CD4-positive, alpha-beta T cell treated with Interleukin-2 at 100 ng/mL for 4 hours (primary cell): Measurements from ENCODE around the gene COL4A4.
"Not testable (repeated sequence)": the region's sequence is repeated elsewhere in the genome, so short reads cannot be mapped to it uniquely, and the experiment has no call there.

Experiments
- DNase-seq: peaks from one replicate; pipeline ENCODE4 v3.0.0-alpha.2; 2020; ENCODE audit warnings: low spot score

Gene COL4A4

DNA sequence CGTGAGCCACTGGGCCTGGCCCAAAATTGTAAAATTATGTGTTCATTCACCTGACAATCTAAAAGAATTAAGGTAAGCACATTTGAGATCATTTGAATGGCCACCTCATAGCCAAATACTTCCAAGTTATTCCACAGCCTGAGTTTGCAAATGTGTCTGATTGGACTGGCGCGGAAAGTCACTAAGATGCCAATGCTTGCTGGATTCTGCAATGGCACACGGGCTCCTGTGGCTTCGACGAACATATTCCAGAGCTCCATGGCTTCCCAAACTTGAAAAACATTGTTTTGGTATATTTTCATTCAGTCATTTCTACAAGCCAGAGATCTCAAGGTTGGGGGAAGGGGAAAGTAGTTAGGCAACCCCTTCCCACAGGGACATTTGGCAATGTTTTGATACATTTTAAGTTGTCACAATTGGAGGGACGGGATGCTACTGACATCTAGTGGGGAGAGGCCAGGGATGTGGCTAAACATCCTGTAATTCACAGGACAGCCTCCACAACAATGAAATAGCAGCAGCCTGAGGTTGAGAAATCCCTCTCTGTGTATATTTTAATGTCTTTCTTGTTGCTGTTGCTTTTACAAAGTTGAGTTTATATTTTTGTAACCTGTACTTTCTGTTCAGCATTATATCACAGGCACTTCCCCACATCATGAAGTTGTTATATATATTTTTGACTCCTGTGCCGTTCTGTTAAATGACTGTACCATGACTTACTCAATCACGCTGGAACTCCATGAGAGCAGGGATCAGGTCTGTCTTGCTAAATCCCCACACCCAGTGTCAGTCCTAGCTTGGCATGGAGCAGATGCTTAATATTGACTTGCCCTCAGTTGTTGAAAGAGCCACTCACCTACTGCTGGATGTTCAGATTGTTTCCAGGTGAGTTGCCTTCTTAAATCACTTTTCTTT is 56.9 kb downstream of the COL4A4 start:
- DNase-seq: peak; percentile 30

DNA sequence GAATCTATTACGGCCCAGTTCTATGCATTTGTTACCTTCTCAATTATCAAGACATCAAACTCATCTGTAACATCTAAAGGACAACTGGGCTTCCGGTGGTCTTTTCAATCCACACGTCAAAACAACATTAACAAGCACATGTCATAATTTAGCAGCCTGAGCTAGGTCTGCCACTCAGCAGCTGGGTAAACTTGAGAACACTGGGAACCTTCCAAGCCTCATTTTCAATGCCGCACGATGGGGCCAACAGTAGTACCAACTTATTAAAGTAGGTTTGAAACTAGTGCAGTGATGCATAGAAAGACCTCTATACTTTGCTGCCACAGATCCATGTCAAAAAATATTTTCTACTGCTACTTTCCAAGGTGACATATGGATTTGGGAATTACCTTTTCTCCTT is 60.4 kb downstream of the COL4A4 start:
- DNase-seq: no peak

DNA sequence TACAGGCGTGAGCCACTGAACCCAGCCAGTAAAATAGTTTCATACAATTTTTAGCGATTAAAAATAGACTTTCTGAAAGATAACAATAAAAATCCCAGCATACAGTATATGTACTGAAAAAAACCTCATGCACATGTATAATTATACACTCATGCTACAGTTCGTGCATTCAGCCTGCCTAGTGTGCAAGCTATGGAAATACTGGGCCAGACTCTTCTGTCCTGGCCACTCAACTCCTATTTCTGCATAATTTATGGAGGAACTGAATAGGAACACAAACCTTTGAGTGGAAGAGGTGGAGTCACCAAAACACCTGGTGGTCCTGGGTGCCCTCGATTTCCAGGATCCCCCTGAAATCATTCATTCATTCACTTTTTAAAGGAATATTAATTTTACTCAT is 64.7 kb downstream of the COL4A4 start:
- DNase-seq: no peak

DNA sequence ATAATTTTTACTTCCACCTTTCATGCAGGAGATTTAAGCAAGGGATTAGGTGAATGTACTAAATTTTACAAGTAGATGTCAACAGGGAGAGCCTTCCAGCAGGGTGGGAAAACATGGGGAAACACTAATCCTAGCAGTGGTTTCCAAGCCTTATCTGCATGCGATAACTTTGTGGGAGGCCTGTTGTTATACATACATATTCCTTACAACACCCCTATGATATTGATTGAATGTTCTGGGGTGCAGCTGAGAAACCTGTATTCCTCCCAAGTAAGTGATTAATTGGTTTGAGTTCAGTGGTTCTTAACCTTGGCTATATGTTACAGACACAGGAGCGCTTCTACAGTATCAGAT is 65.9 kb downstream of the COL4A4 start:
- no peak for DNase-seq

DNA sequence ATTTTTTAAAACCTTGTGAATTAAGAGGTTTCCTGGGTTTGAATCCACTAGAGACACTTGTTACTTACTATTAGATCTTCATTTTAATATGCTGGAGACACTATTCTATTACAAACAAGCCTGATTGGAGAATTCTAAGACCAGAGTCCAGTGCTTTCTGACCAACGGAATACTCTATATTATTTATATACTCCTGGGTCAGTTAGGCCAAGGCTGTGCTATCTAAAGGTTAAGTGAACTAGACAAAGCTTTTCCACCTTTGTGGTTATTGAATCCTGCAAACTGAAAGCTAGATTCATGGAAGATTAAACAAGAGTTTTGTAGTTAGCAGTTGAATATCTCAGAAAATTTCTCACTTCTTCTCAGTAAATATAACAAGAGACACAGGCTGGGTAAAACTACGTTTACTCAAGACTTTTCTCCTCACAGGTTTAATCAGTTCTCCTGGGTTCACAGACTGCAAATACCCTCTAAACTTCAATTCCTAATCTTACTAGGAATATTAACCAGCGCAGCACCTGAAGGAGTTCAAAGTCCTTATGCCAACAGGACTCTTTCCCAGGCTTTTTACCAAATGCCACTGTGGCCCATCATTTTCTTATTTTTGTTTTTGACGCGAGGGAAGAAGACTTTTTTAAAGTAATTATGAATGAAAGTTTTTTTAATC is 66.4 kb downstream of the COL4A4 start:
- DNase-seq: no peak

DNA sequence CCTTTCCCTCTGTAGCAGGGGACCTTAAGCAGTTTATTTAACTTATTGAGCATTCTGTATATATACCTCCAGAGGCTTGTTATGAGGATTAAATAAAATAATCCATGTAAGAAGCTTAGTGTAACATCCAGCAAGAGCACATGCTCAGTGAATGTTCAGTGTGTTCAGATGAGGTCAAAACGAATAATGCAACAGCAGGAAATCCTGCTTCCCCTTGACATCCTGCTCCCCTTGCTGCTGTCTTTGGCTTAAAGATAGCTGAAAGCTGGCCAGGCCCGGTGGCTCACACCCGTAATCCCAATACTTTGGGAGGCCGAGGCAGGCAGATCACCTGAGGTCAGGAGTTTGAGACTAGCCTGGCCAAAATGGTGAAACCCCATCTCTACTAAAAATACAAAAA is 68.7 kb downstream of the COL4A4 start:
- DNase-seq: no peak

DNA sequence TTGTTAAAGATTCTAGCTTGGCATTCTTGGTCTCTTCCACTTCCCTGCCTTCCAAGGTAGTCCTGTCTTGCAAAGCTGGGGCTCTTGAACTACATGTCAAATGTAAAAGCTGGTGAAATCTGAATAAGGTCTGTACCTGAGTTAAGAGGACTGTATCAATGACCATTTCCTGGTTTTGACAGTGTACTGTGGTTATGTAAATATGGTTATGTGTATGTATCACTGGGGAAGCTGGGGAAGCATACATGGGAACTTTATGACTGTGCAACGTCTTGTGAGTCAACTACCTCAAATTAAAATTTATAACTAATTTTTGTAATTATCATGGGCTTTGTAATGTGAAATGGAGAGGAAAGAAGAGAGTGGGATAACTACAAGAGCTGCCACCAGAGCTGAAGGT is 81.7 kb downstream of the COL4A4 start:
- DNase-seq: no peak

DNA sequence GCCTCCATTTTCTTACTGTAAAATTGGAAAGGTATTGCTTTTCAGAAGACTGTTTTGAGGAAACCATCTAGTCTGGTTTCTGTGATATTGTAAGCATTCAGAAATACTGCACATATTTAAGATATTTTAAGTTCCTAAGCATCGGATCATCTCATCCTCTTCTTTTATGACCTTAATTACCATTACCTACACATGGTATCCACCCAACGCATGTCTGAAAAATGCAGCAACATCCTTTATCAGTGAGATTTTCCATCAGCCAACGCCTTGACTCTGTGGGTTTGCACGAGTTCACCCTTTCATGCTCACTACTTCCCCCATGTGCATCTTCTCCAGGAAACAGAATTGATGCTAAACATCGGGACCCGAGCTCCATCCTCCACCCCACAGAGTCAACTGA is 84.3 kb downstream of the COL4A4 start:
- DNase-seq: no peak

DNA sequence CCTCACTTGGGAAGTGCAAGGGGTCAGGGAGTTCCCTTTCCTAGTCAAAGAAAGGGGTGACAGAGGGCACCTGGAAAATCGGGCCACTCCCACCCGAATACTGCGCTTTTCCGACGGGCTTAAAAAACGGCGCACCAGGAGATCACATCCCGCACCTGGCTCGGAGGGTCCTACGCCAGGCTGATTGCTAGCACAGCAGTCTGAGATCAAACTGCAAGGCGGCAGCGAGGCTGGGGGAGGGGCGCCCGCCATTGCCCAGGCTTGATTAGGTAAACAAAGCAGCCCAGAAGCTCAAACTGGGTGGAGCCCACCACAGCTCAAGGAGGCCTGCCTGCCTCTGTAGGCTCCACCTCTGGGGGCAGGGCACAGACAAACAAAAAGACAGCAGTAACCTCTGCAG is 98.9 kb downstream of the COL4A4 start:
- not testable (repeated sequence) for DNase-seq

DNA sequence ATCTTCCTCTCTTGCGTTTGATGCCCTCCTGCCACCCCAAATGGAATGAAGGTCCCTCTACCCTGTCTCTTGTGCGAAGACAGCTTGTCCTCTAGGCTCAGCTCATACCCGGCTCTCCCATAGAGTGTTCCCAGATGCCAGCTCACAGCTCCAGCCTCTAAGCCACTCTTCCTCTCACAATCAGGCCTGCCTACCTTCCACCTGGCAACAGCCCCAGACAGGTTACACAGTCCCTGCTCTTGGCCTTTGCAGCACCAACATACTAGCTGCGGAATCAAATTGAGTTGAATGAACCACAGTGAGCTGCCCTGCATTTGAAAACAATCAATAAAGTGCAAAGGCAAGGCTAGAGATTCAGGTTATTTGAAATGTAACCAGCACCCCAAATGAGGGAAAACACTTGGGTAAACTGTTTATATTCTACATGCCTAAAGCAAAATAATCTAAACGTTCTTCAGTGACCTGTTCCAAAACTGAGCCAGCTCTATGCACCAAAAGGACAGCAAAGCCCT is 105.1 kb downstream of the COL4A4 start:
- DNase-seq: no peak

DNA sequence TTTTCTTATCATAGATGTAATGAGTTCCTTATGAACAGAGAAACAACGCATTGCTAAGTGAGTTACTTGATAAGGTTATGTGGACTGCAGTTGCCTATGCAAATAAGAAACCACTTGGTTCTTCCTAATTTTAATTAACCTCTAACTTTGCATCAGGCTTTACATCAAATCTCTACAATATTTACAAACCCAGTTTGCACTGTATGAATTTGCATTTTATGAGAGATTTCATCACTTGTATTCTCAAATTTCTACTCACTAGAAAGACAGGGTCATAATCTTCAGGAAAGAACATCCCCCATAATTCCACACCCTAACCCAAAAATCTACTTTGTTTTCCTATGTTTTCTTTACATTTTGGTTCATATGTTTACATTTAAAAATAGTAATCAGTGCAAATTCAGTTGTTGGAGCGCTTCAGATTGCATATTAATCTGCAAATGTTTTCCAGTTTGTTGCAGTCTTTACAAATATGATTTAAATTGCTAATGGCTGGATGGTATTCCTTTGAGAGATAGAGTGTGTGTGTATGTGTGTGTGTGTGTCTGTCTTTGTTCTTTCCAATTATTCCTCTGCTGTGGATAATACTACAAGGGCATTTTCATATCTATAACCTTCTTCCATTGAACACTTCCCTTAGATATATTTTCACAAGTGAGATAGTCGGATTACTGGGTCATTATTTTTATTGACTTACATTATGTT is 106.1 kb downstream of the COL4A4 start:
- no peak for DNase-seq

DNA sequence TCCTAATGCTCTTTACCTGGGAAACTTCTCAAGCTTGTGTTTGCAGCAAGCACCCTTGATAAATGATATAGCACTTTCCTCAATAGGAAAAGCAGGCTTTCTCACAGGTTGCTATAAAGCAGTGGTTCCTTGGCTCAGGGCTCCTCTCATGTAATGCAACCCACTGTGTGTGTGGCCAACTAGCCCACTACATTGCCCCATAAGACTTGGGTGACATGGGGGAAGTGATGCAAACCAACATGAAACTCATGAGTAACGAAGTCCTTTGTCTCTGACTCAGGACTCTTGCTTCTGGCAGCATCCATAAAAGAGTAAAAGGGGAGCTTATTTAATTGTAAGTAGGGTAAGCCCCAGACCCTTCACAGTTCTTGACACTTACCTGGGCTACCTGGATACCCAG is 106.9 kb downstream of the COL4A4 start:
- no peak for DNase-seq

DNA sequence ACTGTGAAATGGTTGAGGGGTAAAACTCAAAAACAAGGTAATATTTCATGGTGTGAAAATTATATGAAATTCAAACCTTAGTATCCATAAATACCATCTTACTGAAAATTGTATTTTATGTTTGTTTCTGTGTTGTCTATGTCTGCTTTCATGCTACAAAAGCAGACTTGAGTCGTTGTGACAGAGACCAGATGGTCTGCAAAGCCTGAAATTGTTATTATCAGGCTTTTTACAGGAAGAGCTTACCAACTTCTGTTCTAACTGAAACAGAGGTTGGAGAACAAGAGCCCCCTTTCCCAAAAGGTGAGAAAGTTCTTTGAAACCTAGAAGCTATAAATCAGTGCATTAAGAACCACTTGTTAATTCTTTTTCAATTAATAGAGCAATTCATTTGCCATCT is 110.0 kb downstream of the COL4A4 start:
- DNase-seq: no peak

DNA sequence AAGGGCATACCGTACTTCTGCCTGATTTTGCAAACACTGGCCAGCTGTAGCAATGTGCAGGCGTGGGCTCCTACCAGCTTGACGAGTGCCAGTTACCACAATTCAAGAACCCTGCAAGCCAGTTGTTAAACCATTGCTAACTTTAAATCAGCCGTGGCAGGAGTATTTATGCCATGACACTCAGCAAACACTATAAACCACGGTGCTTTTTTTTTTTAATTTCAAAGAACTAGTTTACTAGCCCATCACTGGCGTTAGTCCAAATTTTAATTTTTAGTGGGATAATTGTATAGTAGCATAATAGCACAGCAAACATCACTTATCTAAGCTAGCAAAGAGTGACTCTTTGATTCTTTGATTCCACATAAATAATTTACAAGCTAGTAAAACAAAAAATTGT is 111.1 kb downstream of the COL4A4 start:
- DNase-seq: no peak

DNA sequence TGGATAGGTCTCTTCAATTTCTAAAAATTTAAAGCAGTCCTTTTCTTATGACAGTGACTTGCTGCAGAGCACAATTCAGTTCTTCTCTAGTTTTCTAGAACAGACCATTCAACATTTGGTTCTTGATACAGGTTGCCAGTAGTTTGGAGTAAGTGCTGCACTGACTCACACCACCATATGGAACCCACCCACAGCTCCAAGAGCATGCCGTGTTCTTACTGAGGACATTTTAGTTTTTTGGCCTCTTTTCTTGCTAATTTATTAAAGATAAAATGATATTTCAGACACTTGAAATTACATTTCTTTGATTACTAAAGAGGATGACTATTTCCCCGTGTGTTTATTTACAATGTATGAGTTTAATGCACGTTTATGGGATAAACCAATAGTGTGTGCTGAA is 120.0 kb downstream of the COL4A4 start:
- DNase-seq: no peak

DNA sequence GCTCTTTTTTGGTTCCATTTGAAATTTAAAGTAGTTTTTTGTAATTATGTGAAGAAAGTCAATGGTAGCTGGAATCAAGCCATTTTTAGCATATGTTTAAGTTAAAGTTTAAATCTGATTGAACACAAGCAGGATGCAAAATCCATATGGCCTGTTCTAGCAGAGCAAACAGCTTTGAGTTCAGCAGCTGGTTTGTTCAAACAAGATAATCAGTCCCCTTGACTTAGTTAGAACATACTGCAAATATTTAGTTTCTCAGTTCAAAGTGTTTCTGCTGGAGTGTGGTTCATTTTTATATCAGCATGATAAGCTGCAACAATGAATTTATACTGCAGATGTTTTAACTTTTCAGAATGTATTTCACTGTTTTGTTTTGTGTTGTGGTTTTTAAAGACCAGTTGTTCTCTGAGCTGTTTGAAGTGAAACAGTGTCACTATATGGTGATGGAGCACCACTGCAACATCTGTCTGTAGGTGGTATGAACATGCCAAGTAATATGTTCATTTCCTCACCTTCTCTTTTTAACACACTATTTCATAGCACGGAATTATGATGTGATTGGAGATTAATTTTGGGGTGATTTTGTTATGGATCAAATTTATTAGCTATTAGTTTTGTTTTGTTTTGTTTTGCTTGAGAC is 125.3 kb downstream of the COL4A4 start:
- DNase-seq: no peak

DNA sequence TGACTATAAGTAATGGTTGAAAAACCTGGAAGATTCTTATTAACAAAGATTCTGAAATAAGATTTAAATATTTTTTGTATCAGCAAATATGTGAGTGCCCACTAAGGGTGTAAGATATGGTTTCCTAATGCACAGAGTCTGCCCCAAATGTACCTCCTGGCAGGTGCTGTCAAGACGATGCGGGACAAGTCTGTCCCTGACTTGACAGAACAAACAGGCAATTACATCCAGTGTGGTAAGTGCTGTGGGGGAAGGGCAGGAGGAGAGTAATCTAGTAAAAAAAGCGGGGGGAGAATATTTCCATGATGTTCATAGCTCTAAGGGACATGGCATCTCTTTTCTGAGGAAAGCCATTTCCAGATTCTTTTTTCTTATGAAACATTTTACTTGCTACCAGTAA is 127.5 kb downstream of the COL4A4 start:
- no peak for DNase-seq

DNA sequence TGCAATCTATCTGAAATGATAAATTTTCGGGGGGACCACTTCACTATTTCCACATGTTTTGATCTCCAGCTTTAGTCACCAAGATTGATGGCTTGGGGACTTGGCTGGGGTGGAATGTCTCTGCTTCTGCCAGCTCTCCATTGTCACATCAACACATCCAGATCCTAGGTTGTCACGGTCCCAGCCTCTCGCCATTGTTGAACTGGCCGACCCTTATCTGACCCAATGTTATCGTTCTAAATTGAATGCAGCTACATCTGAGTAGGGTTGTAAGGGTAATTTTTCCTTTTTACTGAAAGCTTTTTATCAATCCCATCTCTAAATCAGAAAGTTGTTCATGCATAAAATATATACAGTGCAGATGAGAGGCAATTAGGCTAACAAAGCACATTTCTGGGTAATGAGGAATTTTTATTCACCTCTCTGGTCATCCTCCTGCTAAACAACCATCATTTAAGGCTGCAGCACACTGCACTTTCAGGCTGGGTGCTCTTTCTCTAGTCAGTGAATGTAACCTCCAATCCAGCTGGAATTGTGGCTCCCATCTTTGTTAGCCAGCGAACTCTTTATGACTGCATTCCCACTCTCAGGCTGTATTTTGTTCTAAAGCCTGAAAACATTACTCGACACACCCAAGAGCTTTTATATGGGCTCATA is 128.2 kb downstream of the COL4A4 start:
- DNase-seq: no peak

DNA sequence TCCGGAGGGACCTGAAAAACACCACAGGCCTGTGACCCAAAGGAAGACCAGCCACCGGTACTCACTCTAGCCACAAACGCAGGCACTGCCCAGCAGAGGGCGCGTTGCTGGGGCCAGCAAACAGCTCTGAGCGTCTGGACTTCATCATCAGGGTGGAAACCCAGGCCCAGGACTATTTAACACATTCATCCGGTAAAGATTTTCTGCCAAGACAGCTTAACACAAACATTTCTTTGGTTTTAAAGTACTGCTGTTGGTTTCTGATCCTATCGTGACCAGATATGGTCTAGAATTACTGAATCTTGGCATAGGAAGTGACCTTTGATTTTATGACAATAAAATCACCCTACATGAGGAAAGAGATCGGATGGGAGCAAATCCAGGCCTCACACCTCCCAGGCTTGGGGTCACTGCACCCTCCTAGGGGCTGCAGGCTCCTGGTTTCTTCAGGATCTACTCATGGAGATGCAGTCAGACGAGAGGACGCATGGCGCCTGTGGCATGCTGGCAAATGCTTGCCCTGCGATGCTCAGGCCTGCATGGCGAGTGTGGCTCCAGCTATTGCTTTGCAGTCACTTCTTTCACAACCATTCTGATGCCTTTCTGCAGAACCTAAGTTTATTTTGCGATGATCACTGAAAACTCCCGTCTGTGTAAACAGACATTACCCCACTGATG is 130.4 kb downstream of the COL4A4 start:
- DNase-seq: no peak

DNA sequence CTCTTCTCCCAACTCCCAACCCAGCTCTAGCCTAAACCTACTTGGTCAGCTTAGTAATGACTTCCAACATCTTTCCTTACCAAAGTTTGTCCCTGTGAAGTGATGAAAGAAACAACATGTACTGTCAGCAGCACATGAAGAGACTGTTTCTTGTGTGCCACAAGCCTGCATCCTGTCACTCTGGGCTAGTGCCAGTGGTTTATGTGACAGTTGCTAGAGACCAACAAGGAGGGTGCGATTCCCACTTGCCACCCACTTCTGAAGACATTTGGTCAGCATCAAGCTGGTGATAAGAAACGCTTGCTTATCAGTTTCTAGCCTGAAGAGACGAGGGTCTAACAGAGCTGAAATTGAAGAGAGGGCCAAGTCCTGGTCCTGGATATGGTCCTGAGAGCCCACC is 132.6 kb downstream of the COL4A4 start:
- DNase-seq: no peak

DNA sequence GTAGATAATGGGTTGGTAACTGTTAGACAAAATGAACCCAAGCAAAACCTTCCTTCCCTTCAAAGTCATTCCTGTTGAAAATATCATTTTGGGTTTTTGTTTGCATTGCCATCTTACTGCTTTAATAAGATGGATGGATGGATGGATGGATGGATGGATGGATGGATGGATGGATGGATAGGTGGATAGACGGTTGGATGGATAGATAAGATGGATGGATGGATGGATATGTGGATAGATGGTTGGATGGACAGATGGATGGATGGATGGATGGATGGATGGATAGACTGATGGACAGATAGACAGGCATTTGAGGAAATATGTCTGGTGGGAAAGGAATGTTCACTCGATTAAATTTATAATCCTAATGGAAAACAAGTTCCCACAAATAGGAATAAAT is 133.2 kb downstream of the COL4A4 start:
- DNase-seq: no peak
